ENCODE data around the gene PNPLA6.

The PNPLA6 gene

GRCh38 chr19:7515645-7516151 is 19.8 kb upstream of the PNPLA6 start, which contains the start of gene ZNF358:
Gene ZNF358, plus strand, starts transcription at chr19:7516103. Its CDS starts 3,140 bp downstream, at chr19:7519243.
- peak; percentile 67 for DNase-seq

- DNase-seq, result no peak
These were observed 19.2 kb upstream of the PNPLA6 start for GRCh38 chr19:7516333-7516732.

GRCh38 chr19:7516878-7517277 is 18.6 kb upstream of the PNPLA6 start:
- no peak for DNase-seq

- no peak for DNase-seq
These were observed 16.0 kb upstream of the PNPLA6 start for GRCh38 chr19:7519361-7520130.

GRCh38 chr19:7520131-7521051 is 15.1 kb upstream of the PNPLA6 start:
- DNase-seq, result no peak

- DNase-seq, result no peak
These were observed 13.9 kb upstream of the PNPLA6 start for GRCh38 chr19:7521551-7522071.

GRCh38 chr19:7522072-7522922 is 13.2 kb upstream of the PNPLA6 start, which contains the start of gene MCOLN1:
Gene MCOLN1, plus strand, starts transcription at chr19:7522624. Its CDS starts 127 bp downstream, at chr19:7522751.
- peak; percentile 97 for DNase-seq

- DNase-seq, result peak; percentile 44
These were observed 12.4 kb upstream of the PNPLA6 start for GRCh38 chr19:7522923-7523667.

- DNase-seq, result no peak
These were observed 11.0 kb upstream of the PNPLA6 start for GRCh38 chr19:7524523-7524922.

- DNase-seq, result no peak
These were observed 10.4 kb upstream of the PNPLA6 start for GRCh38 chr19:7524992-7525739.

- DNase-seq, result no peak
These were observed 9.2 kb upstream of the PNPLA6 start for GRCh38 chr19:7526059-7526929.

- DNase-seq, result no peak
These were observed 7.9 kb upstream of the PNPLA6 start for GRCh38 chr19:7527516-7528191.

GRCh38 chr19:7528192-7528519 is 7.4 kb upstream of the PNPLA6 start:
- no peak for DNase-seq

- no peak for DNase-seq
These were observed 6.8 kb upstream of the PNPLA6 start for GRCh38 chr19:7528522-7529245.

GRCh38 chr19:7529246-7529600 is 6.3 kb upstream of the PNPLA6 start:
- DNase-seq, result no peak

GRCh38 chr19:7529610-7530490 is 5.7 kb upstream of the PNPLA6 start:
- DNase-seq, result no peak

- peak; percentile 56 for DNase-seq
These were observed 2.1 kb upstream of the PNPLA6 start for GRCh38 chr19:7533281-7533885.

Data from EL (cell line).